Body of pancreas (tissue), 4 donors: ENCODE results near the gene CARNS1. TPM values are rescaled to one million over a fixed set of nuclear protein-coding genes. Genes with fewer than 3 reads are reported as not detected.
A peak's percentile ranks its signal among the peaks of the same experiment; 100 is the strongest.

Experiments
- ATAC-seq: fragments of 150-250 bp; one replicate; pipeline ENCODE4 v1.9.1; 2016
- DNase-seq, 4 donors: peaks; one replicate each; pipeline ENCODE4 v3.0.0-alpha.2; 2019
- H3K27ac ChIP-seq, 4 donors: fragments of 200-600 bp; sonication (generic); 1 replicate in 3 of 4; 2 replicates in 1 of 4; pipeline versions ENCODE4 v1.5.1 to v1.6.1; 2016 to 2019; ENCODE audit warnings: mild to moderate bottlenecking in 1 of 4, mixed read lengths in 1 of 4, moderate library complexity in 1 of 4
- H3K27me3 ChIP-seq, 2 donors: fragments of 200-600 bp; sonication (generic); one replicate each; pipeline ENCODE4 v1.6.0; 2016; ENCODE audit warnings: mild to moderate bottlenecking in 1 of 2
- H3K36me3 ChIP-seq, 2 donors: fragments of 200-600 bp; sonication (generic); replicated peaks in 1 of 2; 2 replicates each; pipeline ENCODE4 v1.5.1; 2016; ENCODE audit warnings: low read depth in 2 of 2; ENCODE audit not compliant: insufficient read depth in 1 of 2
- H3K4me1 ChIP-seq: fragments of 200-600 bp; sonication (generic); one replicate; pipeline ENCODE4 v1.6.0; 2016
- H3K4me3 ChIP-seq, 2 donors: fragments of 200-600 bp; sonication (generic); 1 replicate in 1 of 2; 2 replicates in 1 of 2; pipeline ENCODE4 v1.5.1; 2016 to 2019
- H3K9me3 ChIP-seq, 3 donors: fragments of 200-600 bp; sonication (generic); 1 replicate in 2 of 3; 2 replicates in 1 of 3; pipeline ENCODE4 v1.5.1; 2016
- POLR2A ChIP-seq, 3 donors: fragments of 450-650 bp; IDR thresholded peaks; one replicate each; pipeline ENCODE4 v1.6.1; 2016; ENCODE audit warnings: antibody characterized with exemption in 3 of 3, mild to moderate bottlenecking in 2 of 3
- WGBS, 2 donors: methylation state at CpG; one replicate each; pipeline ENCODE4 v1.1.5; 2017; 5-methylcytosine and 5-hydroxymethylcytosine counted together
- intact Hi-C: fragments of 100-400 bp; cut with DNase I; formaldehyde crosslinking; loops from one replicate; pipeline ENCODE4 v1.15.1; 2023
- total RNA-seq, 2 donors: library from RNA; depleted of rRNA; stranded (reverse); fragments of >200 nt; gene quantifications; one replicate each; pipeline ENCODE4 v1.1.0, GENCODE V29; 2016
- TF ChIP-seq, protein P1 (sequence below), 7 experiments: fragments of 450-650 bp in 4 of 7; fragments of 200-600 bp in 3 of 7; sonication (generic) in 3 of 7; IDR thresholded peaks; one replicate each; pipeline ENCODE4 v1.5.1; 2016 to 2019; ENCODE audit warnings: antibody characterized with exemption in 7 of 7

Gene CARNS1
- total RNA-seq, 2 donors from 2014 or later: 2.1 to 2.6 TPM

DNA sequence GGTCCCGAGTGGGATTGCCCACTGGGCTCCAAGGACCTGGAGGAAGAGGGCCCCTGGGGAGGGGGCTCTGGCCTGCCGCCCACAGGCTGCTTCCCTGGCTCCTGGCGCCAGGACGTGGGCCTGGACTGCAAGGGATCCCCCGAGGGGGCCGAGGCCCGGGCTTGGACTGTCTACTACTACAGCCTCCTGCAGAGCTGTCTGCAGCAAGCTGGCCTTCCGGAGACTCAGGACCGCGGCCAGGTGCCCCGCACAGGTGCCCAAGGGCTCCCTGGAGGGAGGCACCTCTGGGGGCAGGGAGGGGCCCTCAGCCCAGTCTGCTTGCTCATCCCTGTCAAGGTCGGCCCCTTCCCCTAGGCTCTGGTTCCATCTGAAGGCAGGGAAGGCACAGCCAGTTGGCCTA is 1.9 kb downstream of the CARNS1 start:
- DNase-seq: no peak
- Histone ChIP-seq H3K36me3 (no peaks in the 10 kb centered on the region), H3K27me3 (no peaks in the 10 kb centered on the region), H3K27ac (no peak overlapping the region), H3K4me1 (peaks cover 65% of the 10 kb centered on the region), H3K9me3 (no peaks in the 10 kb centered on the region), H3K4me3 (no peak overlapping the region)
- TF ChIP-seq POLR2A (IDR thresholded peaks at IDR 0.05): no peak
- TF ChIP-seq, protein P1, sequence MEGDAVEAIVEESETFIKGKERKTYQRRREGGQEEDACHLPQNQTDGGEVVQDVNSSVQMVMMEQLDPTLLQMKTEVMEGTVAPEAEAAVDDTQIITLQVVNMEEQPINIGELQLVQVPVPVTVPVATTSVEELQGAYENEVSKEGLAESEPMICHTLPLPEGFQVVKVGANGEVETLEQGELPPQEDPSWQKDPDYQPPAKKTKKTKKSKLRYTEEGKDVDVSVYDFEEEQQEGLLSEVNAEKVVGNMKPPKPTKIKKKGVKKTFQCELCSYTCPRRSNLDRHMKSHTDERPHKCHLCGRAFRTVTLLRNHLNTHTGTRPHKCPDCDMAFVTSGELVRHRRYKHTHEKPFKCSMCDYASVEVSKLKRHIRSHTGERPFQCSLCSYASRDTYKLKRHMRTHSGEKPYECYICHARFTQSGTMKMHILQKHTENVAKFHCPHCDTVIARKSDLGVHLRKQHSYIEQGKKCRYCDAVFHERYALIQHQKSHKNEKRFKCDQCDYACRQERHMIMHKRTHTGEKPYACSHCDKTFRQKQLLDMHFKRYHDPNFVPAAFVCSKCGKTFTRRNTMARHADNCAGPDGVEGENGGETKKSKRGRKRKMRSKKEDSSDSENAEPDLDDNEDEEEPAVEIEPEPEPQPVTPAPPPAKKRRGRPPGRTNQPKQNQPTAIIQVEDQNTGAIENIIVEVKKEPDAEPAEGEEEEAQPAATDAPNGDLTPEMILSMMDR (IDR thresholded peaks at IDR 0.05): no peak
- no peak for ATAC-seq
- intact Hi-C loops: no loop called here
- WGBS, 2 donors: 83 to 100% methylated on average over 1 to 12 of the region's 12 CpGs

DNA sequence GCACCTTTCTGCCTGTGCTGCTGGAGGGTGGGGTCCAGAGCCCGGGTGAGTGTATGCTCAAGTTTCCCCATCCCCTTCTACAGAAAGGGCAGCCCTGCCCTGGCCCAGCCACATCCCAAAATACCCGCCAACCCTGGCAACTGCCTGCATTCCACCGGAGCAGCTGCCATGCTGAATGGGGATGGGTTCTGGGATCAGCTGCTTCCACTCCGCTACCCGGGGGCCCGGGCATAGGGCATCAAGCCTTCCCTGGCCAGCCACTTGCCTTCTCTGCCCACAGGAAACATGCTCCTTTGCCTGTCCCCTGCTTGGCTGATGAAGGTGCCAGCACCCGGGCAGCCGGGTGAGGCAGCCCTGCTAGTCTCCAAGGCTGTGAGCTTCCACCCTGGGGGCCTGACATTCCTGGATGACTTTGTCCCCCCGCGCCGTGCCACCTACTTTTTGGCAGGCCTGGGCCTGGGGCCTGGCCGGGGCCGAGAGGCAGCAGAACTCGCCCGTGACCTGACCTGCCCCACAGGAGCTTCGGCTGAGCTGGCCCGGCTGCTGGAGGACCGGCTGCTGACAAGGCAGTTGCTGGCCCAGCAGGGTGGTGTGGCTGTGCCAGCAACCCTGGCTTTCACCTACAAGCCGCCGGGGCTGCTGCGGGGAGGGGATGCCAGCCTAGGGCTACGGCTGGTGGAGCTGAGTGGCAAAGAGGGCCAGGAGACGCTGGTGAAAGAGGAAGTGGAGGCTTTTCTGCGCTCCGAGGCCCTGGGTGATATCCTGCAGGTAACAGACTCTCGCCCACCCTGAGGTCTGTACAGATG is 3.2 kb downstream of the CARNS1 start:
- 37 to 60% methylated on average over 8 to 25 of the region's 26 CpGs for WGBS, 2 donors
- no peaks in the 10 kb centered on the region for H3K36me3 ChIP-seq
- H3K4me3 ChIP-seq: no peak overlapping the region
- H3K9me3 ChIP-seq: no peaks in the 10 kb centered on the region
- DNase-seq (peak; percentile 42 to 72 (median 58)), ATAC-seq (no peak)
- H3K27me3 ChIP-seq: no peaks in the 10 kb centered on the region
- H3K27ac ChIP-seq: peak overlapping the region in 3 of 4 donors; percentile 26 to 98 (median 48)
- intact Hi-C loops: no loop called here
- H3K4me1 ChIP-seq: peaks cover 59% of the 10 kb centered on the region
- TF ChIP-seq, protein P1 (IDR thresholded peaks at IDR 0.05): no peak
- peak in 1 of 3 donors; percentile 5 for TF ChIP-seq POLR2A (IDR thresholded peaks at IDR 0.05)

DNA sequence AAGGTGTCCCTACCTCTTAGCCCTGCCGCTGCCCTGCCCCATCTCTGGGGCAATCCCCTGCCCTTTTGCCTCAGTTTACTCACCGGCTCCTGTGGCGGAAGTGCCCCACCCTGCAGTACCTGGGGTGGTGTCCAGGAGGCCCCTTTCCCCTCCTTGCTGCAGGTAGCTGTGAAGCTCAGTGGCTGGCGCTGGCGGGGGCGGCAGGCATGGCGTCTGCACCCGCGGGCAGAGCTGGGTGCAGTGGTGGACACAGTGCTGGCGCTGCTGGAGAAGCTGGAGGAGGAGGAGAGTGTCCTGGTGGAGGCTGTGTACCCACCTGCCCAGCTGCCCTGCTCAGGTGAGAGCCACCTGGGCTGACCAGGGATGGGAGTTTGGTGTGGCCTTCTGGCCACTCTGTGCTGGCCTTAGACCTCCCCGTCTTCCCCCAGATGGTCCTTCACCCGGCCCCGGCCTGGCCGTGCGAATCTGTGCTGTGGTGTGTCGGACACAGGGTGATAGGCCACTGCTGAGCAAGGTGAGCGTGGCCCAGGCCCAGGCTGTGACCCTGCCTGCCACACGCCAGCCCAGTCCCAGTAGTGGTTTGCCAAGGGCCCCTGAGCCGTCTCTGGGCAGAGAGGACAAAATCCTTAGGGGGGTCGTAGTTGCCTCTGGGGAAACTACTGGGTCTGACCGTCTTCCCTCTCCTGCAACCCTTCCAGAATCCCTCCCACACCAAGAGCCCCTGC is 4.0 kb downstream of the CARNS1 start:
- no peak overlapping the region for H3K4me3 ChIP-seq
- TF ChIP-seq POLR2A (IDR thresholded peaks at IDR 0.05): peak in 1 of 3 donors; percentile 4
- TF ChIP-seq, protein P1 (IDR thresholded peaks at IDR 0.05): peak in 1 of 7 experiments; percentile 3
- no peaks in the 10 kb centered on the region for H3K27me3 ChIP-seq
- WGBS, 2 donors: 81 to 85% methylated on average over 15 to 20 of the region's 21 CpGs
- H3K9me3 ChIP-seq: no peaks in the 10 kb centered on the region
- no peak for DNase-seq
- no peaks in the 10 kb centered on the region for H3K36me3 ChIP-seq
- no peak for ATAC-seq
- peaks cover 59% of the 10 kb centered on the region for H3K4me1 ChIP-seq
- intact Hi-C loops: no loop called here
- peak overlapping the region; percentile 81 to 98 (median 96) for H3K27ac ChIP-seq

DNA sequence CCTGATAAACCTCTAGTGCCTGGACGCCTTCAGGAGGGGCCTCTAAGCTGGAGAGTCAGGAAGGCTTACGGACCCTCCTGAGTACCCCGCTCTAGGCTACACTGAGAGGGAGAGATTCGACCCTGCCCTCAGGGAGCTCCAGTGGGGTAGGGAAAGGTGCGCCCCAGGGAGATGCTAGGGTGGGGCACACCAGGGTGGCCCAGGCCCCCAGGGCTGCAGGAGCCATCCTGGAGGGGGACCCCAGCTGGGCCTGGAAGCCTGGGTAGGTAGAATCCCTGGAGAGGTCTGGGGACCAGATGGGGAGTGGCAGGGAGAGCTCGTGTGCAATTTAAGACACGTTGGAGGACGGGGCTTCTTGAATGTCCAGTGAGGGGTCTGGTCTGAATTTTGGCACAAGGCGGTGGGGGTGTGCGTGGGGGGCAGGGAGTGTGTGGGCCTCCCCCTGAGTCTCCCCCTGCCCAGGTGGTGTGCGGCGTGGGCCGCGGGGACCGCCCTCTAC is 4.7 kb downstream of the CARNS1 start:
- DNase-seq (no peak), ATAC-seq (no peak)
- intact Hi-C loops: no loop called here
- no peak for TF ChIP-seq POLR2A (IDR thresholded peaks at IDR 0.05)
- TF ChIP-seq, protein P1 (IDR thresholded peaks at IDR 0.05): no peak
- H3K4me1 ChIP-seq: peaks cover 54% of the 10 kb centered on the region
- H3K36me3 ChIP-seq: no peaks in the 10 kb centered on the region
- H3K27ac ChIP-seq: peak overlapping the region; percentile 81 to 98 (median 96)
- H3K9me3 ChIP-seq: no peaks in the 10 kb centered on the region
- 20 to 26% methylated on average over 6 to 15 of the region's 15 CpGs for WGBS, 2 donors
- H3K4me3 ChIP-seq: no peak overlapping the region
- no peaks in the 10 kb centered on the region for H3K27me3 ChIP-seq
